Cerebellar cortex (tissue), 1 donor: ENCODE data around the gene MAN1B1.
"Not testable (repeated sequence)": the region's sequence is repeated elsewhere in the genome, so short reads cannot be mapped to it uniquely, and the experiment has no call there.

Experiments used
- DNase-seq: peaks from one replicate; pipeline ENCODE4 v3.0.0-alpha.2; 2015; ENCODE audit warnings: low spot score

The MAN1B1 gene

GRCh38 chr9:137052998-137053943 is 33.5 kb upstream of the MAN1B1 start:
- no peak for DNase-seq

- DNase-seq, result no peak
Observed at GRCh38 chr9:137053944-137054931, 32.5 kb upstream of the MAN1B1 start, which contains the start of gene ENTPD2. Gene ENTPD2, minus strand, starts transcription at chr9:137054061. Its CDS starts 64 bp downstream, at chr9:137053997.

- DNase-seq, result no peak
Observed at GRCh38 chr9:137054932-137055384, 31.8 kb upstream of the MAN1B1 start.

- peak; percentile 76 for DNase-seq
Observed at GRCh38 chr9:137055385-137056364, 31.1 kb upstream of the MAN1B1 start.

GRCh38 chr9:137056739-137057415 is 29.9 kb upstream of the MAN1B1 start:
- DNase-seq, result no peak

GRCh38 chr9:137057545-137057944 is 29.2 kb upstream of the MAN1B1 start:
- no peak for DNase-seq

GRCh38 chr9:137058521-137059234 is 28.1 kb upstream of the MAN1B1 start:
- no peak for DNase-seq

- DNase-seq, result no peak
Observed at GRCh38 chr9:137062384-137062783, 24.4 kb upstream of the MAN1B1 start.

GRCh38 chr9:137062798-137063197 is 24.0 kb upstream of the MAN1B1 start:
- not testable (repeated sequence) for DNase-seq

GRCh38 chr9:137063311-137064026 is 23.3 kb upstream of the MAN1B1 start:
- DNase-seq, result no peak

GRCh38 chr9:137064027-137064879 is 22.5 kb upstream of the MAN1B1 start:
- DNase-seq, result peak; percentile 64

GRCh38 chr9:137064880-137065164 is 22.0 kb upstream of the MAN1B1 start:
- no peak for DNase-seq

- no peak for DNase-seq
Observed at GRCh38 chr9:137065336-137065967, 21.3 kb upstream of the MAN1B1 start.

GRCh38 chr9:137066096-137066861 is 20.5 kb upstream of the MAN1B1 start:
- DNase-seq, result no peak

- peak; percentile 79 for DNase-seq
Observed at GRCh38 chr9:137067860-137068538, 18.8 kb upstream of the MAN1B1 start.
